GM23248 (cell line): Measurements from ENCODE around the gene STK24. TPM values are rescaled to one million over a fixed set of nuclear protein-coding genes. Genes with fewer than 3 reads are reported as not detected.

Experiments used
- DNase-seq: peaks from one replicate; pipeline ENCODE4 v3.0.0-alpha.2; 2015
- H2AFZ ChIP-seq: fragments of 200-600 bp; sonication (generic); 2 replicates; pipeline ENCODE4 v1.6.1; 2016; ENCODE audit warnings: antibody characterized with exemption
- H3F3A ChIP-seq: fragments of 200-600 bp; sonication (generic); 2 replicates; pipeline ENCODE4 v1.6.1; 2016; ENCODE audit warnings: mild to moderate bottlenecking, antibody characterized with exemption, mixed run types; ENCODE audit not compliant: insufficient read depth
- H3K27ac ChIP-seq: fragments of 200-600 bp; sonication (generic); 2 replicates; pipeline ENCODE4 v1.5.1; 2016; ENCODE audit warnings: mild to moderate bottlenecking
- H3K27me3 ChIP-seq: fragments of 200-600 bp; sonication (generic); replicated peaks from 2 replicates; pipeline ENCODE4 v1.6.1; 2016; ENCODE audit warnings: mild to moderate bottlenecking; ENCODE audit not compliant: insufficient read depth
- H3K36me3 ChIP-seq: fragments of 200-600 bp; sonication (generic); 2 replicates; pipeline ENCODE4 v1.6.1; 2016; ENCODE audit warnings: low read depth, mild to moderate bottlenecking
- H3K4me1 ChIP-seq: fragments of 200-600 bp; sonication (generic); 2 replicates; pipeline ENCODE4 v1.6.1; 2016; ENCODE audit warnings: mild to moderate bottlenecking; ENCODE audit not compliant: insufficient read depth
- H3K4me2 ChIP-seq: fragments of 200-600 bp; sonication (generic); one replicate; pipeline ENCODE4 v1.6.1; 2016; ENCODE audit warnings: mild to moderate bottlenecking; ENCODE audit not compliant: unreplicated experiment
- H3K4me3 ChIP-seq: fragments of 200-600 bp; sonication (generic); 2 replicates; pipeline ENCODE4 v1.5.1; 2016; ENCODE audit warnings: mild to moderate bottlenecking
- H3K79me2 ChIP-seq: fragments of 200-600 bp; sonication (generic); 2 replicates; pipeline ENCODE4 v1.6.1; 2016; ENCODE audit warnings: mild to moderate bottlenecking; ENCODE audit not compliant: insufficient read depth
- H3K9ac ChIP-seq: fragments of 200-600 bp; sonication (generic); 2 replicates; pipeline ENCODE4 v1.6.1; 2016; ENCODE audit warnings: mild to moderate bottlenecking
- H3K9me2 ChIP-seq: fragments of 200-600 bp; sonication (generic); 2 replicates; pipeline ENCODE4 v1.6.1; 2016; ENCODE audit warnings: mixed run types, mild to moderate bottlenecking, moderate library complexity; ENCODE audit not compliant: insufficient read depth
- H3K9me3 ChIP-seq: fragments of 200-600 bp; sonication (generic); one replicate; pipeline ENCODE4 v1.6.1; 2017; ENCODE audit warnings: low read depth
- H4K20me1 ChIP-seq: fragments of 200-600 bp; sonication (generic); 2 replicates; pipeline ENCODE4 v1.6.0; 2016; ENCODE audit not compliant: insufficient read depth
- EZH2 ChIP-seq: fragments of 200-600 bp; sonication (generic); IDR thresholded peaks from 2 replicates; pipeline ENCODE4 v1.6.1; 2018; ENCODE audit warnings: antibody characterized with exemption, mild to moderate bottlenecking; ENCODE audit not compliant: insufficient read depth, poor library complexity, severe bottlenecking
- EZH2phosphoT487 ChIP-seq: fragments of 200-600 bp; sonication (generic); IDR thresholded peaks from 2 replicates; pipeline ENCODE4 v1.6.1; 2018; ENCODE audit warnings: antibody characterized with exemption, moderate library complexity, mild to moderate bottlenecking, low read depth; ENCODE audit not compliant: insufficient read depth
- WGBS, 2 experiments: methylation state at CpG; one replicate each; pipeline ENCODE4 v1.1.6; 2015 to 2017; ENCODE audit warnings: low lambda C conversion rate in 2 of 2, low coverage in 1 of 2; ENCODE audit errors: missing lambda C conversion rate in 2 of 2; 5-methylcytosine and 5-hydroxymethylcytosine counted together
- in situ Hi-C: fragments of 300-500 bp; cut with MboI; formaldehyde crosslinking; loops from 2 replicates; pipeline ENCODE4 v1.15.0; 2020
- polyA plus RNA-seq: library from polyadenylated mRNA; unstranded; fragments of >200 nt; fragmentation: Nextera tagmentation; extraction: Ambion mirVana; gene quantifications from 2 replicates; pipeline ENCODE4 v1.2.1, GENCODE V29; 2016
- total RNA-seq: library from RNA; depleted of rRNA; stranded (reverse); fragments of >200 nt; shearing (Covaris generic); gene quantifications from 2 replicates; pipeline ENCODE4 v1.2.3, GENCODE V29; 2014; rRNA removed

Gene STK24
- total and polyA plus RNA-seq, 2 experiments from 2014 or later, result 11.1 to 72.4 TPM

DNA sequence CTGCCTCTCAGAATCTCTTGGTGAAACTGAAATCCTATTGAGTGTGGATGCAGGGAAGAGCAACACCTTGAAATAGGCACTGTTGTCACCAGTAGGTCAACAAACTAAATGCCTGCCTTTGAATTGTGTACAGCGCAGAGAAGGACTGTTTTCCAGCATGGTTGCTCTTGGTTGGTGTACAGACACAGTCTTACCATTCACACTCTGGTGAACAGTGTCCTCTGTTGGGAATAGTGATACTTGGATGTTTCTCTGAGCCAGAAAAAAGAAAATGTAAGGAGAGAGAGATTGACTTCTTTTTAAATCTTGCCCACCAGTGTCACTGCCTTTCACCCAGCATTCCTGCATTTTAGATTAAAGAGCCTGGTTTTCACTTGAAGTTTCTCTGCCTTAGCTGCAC is 179.7 kb downstream of the STK24 start:
- H3K4me1 ChIP-seq, result peaks cover 25% of the 10 kb centered on the region
- H3F3A ChIP-seq, result peaks cover 19% of the 10 kb centered on the region; the same call in 1 of the 2 replicates
- H3K4me2 ChIP-seq, result no peak overlapping the region
- no peak overlapping the region for H3K4me3 ChIP-seq
- no peaks in the 10 kb centered on the region for H3K9me2 ChIP-seq
- H3K9me3 ChIP-seq, result no peaks in the 10 kb centered on the region
- in situ Hi-C loops, result no loop called here
- 0 out of 2 replicates have a peak, but pooled peaks cover 5% of the 10 kb centered on the region for H3K36me3 ChIP-seq
- TF ChIP-seq EZH2phosphoT487, result no peak
- TF ChIP-seq EZH2, result no peak
- no peak overlapping the region for H2AFZ ChIP-seq
- WGBS, 2 experiments, result 100% methylated on average over 1 of the region's 1 CpG
- no peaks in the 10 kb centered on the region for H4K20me1 ChIP-seq
- H3K79me2 ChIP-seq, result no peaks in the 10 kb centered on the region
- peak; percentile 26 for DNase-seq
- no peak overlapping the region for H3K27ac ChIP-seq
- no peak overlapping the region for H3K9ac ChIP-seq
- H3K27me3 ChIP-seq, result no peaks in the 10 kb centered on the region

GRCh38 chr13:98396071-98396710 is 180.7 kb downstream of the STK24 start:
- no peak overlapping the region for H3K27ac ChIP-seq
- in situ Hi-C loops, result no loop called here
- H3K9ac ChIP-seq, result no peak overlapping the region
- H3K9me2 ChIP-seq, result no peaks in the 10 kb centered on the region
- no peak overlapping the region for H3K4me2 ChIP-seq
- H3K36me3 ChIP-seq, result peaks cover 8% of the 10 kb centered on the region; the same call in 1 of the 2 replicates
- no peaks in the 10 kb centered on the region for H3K27me3 ChIP-seq
- no peak overlapping the region for H2AFZ ChIP-seq
- no peaks in the 10 kb centered on the region for H4K20me1 ChIP-seq
- TF ChIP-seq EZH2 (no peak), EZH2phosphoT487 (no peak)
- H3K79me2 ChIP-seq, result no peaks in the 10 kb centered on the region
- H3F3A ChIP-seq, result peaks cover 19% of the 10 kb centered on the region; the same call in 1 of the 2 replicates
- 78 to 79% methylated on average over 14 to 15 of the region's 16 CpGs for WGBS, 2 experiments
- no peaks in the 10 kb centered on the region for H3K9me3 ChIP-seq
- peaks cover 25% of the 10 kb centered on the region for H3K4me1 ChIP-seq
- no peak overlapping the region for H3K4me3 ChIP-seq
- no peak for DNase-seq

Other genes with a start within 250 kb of the STK24 start
- not detected in 2 replicates for gene SLC15A1, start 175.6 kb upstream of the STK24 start, total RNA-seq
- gene SLC15A1, start 175.6 kb upstream of the STK24 start, polyA plus RNA-seq, result not detected in 2 replicates